GM12874 (cell line): ENCODE results near the gene COL6A5.

Source experiments
- TF ChIP-seq, protein P1 (sequence below): IDR thresholded peaks from 2 replicates; pipeline ENCODE4 v1.5.1; 2011; ENCODE audit warnings: low read depth, mild to moderate bottlenecking, control low read depth, low read length, moderate library complexity; ENCODE audit not compliant: insufficient read depth

The COL6A5 gene

DNA sequence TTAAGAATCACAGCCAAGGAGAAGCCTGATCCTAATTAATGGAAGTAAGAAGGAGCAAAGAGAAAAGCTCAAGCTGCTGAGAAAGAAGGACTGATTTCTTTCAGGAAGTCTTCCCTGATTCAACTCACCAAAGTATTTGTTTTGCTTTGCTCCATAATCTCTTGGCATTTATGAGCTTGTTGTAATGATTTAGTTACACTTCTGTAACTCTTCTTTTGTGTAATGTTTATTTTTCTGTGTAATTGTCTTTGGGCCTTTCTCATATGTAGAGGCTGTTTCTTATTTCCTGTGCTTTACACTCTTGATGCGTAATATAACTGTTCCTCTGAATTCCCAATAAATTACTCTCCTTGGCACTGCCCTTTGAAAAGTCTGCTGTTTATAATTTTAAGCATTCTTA is 80.0 kb downstream of the COL6A5 start:
- TF ChIP-seq, protein P1, sequence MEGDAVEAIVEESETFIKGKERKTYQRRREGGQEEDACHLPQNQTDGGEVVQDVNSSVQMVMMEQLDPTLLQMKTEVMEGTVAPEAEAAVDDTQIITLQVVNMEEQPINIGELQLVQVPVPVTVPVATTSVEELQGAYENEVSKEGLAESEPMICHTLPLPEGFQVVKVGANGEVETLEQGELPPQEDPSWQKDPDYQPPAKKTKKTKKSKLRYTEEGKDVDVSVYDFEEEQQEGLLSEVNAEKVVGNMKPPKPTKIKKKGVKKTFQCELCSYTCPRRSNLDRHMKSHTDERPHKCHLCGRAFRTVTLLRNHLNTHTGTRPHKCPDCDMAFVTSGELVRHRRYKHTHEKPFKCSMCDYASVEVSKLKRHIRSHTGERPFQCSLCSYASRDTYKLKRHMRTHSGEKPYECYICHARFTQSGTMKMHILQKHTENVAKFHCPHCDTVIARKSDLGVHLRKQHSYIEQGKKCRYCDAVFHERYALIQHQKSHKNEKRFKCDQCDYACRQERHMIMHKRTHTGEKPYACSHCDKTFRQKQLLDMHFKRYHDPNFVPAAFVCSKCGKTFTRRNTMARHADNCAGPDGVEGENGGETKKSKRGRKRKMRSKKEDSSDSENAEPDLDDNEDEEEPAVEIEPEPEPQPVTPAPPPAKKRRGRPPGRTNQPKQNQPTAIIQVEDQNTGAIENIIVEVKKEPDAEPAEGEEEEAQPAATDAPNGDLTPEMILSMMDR, result no peak

DNA sequence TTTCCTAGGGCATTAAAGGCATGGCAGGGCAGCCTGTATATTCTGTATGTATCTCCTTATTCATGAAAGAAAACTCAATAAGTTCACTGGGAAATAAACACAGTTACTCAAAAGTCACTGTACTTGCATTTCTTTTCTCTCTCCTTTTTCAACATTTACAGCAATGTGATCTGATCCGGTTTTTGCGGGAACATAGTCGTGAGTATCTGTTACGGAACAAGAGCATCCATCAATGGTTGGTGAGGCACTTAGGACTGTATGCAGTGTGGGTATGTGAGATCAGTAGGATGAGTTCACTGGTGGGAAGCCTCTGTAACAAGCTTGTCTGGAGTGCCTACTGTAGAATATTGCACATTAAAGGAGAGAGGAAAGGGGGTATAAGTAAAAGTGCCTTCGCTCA is 80.7 kb downstream of the COL6A5 start:
- TF ChIP-seq, protein P1, result no peak

DNA sequence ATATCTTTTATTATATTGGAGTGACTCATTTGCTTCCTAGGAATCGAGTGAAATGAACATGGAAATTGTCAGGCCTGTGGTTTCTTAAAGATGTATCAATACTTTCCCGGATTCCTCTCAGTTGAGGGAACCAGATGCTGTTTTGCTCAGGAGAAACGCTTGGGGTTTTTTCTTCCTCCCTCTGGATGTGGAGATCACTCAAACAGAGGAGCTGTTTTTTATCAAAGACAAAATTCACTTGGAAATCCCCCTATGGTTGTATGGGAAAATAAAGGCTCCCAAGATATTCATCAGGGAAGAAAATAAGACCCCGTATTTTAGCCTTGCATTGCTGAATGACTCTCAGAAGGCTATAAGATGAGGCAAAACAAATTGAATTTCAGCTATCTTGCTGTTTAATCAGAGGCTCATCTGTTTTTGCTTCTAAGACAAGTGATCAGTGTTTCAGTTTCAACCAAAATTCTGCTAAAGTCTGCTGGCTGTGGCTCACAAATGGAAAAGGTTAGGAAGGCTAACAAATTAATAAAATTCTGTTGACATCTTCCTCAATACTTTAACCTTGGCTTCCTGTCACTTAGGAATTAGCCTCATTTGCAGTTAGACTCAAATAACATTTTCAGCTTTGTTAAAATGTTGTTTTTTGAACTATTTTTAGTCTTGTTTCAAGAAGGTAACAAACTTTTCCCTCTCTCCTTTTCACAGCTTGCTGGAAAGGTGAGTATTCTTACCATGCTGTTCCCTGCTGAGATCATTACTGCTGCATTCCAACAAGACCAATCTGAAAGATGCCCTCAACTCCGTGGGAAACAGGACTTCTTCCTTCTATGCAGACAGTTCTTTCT is 83.6 kb downstream of the COL6A5 start:
- TF ChIP-seq, protein P1, result no peak

DNA sequence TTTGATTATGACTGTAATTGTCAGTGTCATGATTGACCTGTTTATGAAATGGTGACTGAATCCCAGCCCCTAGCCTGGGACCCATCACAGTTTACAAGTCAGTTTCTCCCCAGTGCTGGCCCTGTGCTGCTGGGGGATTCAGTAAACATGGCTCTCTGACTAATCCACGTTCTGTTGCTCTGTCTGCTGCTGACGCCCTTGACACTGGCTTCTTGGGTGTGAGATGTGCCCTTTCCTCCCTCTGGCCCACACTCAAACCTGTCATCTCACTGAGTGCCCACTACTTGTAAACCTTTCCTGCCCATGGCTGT is 84.2 kb downstream of the COL6A5 start:
- TF ChIP-seq, protein P1, result no peak

DNA sequence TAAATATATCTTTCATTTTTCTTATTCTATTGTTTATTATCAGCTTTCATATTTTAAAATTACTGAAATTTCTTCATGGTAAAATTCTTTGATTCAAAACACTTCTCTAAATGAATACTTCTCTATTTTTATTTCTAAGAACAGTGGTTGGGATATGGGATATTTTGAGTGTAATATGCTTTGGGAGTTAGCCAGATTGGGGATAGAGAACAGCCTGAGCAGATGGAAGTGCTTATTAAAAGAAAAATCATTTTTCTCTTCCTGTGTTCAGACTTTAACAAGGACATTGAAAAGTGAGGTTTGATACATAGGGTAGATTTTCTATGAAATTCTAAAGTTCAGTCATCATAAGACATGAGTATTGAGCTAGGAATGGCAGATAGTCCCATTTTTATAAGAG is 84.8 kb downstream of the COL6A5 start:
- TF ChIP-seq, protein P1, result no peak

DNA sequence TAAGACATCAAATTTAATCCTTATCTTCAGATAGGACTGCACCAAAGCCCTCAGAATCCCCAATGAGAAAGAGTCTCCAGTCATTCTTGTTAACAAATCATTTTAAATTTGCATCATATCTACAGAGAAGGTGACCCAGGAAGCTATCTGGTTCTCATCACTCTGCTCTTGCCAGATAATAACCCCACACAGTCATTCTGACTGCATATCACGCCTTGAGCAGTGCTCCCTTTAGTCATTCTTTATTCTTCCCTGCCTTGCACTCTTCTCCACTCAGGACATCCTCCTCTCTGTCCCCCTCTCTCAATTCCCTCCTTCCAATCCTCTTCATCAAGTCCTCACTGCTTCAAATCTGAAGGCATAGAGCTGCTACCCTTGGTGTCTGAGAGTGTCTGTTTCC is 87.8 kb downstream of the COL6A5 start:
- TF ChIP-seq, protein P1, result no peak

DNA sequence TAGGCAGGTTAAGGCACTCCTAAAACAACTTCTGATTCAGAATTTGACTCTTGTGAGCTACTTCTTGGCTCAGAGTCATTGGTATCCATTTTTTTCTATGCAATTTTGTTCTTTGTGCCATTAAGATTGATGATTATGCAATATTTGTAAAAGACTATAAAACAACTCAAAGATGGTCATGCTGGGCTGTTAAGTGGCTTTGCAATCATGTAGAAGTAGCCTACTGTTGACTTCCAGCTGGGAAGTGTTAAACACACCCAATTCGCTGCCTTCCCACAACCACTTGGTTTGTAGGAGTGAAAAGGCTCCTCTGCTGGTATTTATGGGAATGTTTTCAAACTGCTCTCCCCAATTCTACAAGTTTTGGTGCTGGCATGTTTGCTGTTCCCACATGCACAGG is 96.8 kb downstream of the COL6A5 start:
- TF ChIP-seq, protein P1, result no peak
